OCI-LY1 (cell line): Measurements from ENCODE around the gene DIPK2B.

Source experiments
- H2AFZ ChIP-seq: fragments of 200-600 bp; sonication (generic), shearing (Covaris generic); 2 replicates; pipeline ENCODE4 v1.6.0; 2014; ENCODE audit warnings: antibody characterized with exemption, mild to moderate bottlenecking, low read length
- H3F3A ChIP-seq: fragments of 200-600 bp; sonication (generic), shearing (Covaris generic); 2 replicates; pipeline ENCODE4 v1.6.0; 2014; ENCODE audit warnings: mild to moderate bottlenecking, antibody characterized with exemption, low read length, moderate library complexity; ENCODE audit not compliant: insufficient read depth
- H3K27ac ChIP-seq: fragments of 200-600 bp; sonication (generic); 2 replicates; pipeline ENCODE4 v1.5.1; 2014; ENCODE audit warnings: low read length, mixed run types, mild to moderate bottlenecking, low read depth; ENCODE audit not compliant: poor library complexity, severe bottlenecking
- H3K27me3 ChIP-seq: fragments of 200-600 bp; sonication (generic); 2 replicates; pipeline ENCODE4 v1.6.0; 2014; ENCODE audit warnings: antibody characterized with exemption, mild to moderate bottlenecking, low read length, moderate library complexity; ENCODE audit not compliant: insufficient read depth
- H3K36me3 ChIP-seq: fragments of 200-600 bp; sonication (generic); 2 replicates; pipeline ENCODE4 v1.6.1; 2014; ENCODE audit warnings: mild to moderate bottlenecking, antibody characterized with exemption, low read length, moderate library complexity, mixed read lengths; ENCODE audit not compliant: insufficient read depth
- H3K4me1 ChIP-seq: fragments of 200-600 bp; sonication (generic); 2 replicates; pipeline ENCODE4 v1.5.1; 2014; ENCODE audit warnings: mild to moderate bottlenecking, low read length, moderate library complexity; ENCODE audit not compliant: insufficient read depth, severe bottlenecking
- H3K4me2 ChIP-seq: fragments of 200-600 bp; sonication (generic), shearing (Covaris generic); 2 replicates; pipeline ENCODE4 v1.6.1; 2014; ENCODE audit warnings: low read length
- H3K4me3 ChIP-seq: fragments of 200-600 bp; sonication (generic); 2 replicates; pipeline ENCODE4 v1.5.1; 2014; ENCODE audit warnings: low read length, low read depth, mild to moderate bottlenecking, mixed read lengths; ENCODE audit not compliant: poor library complexity, severe bottlenecking
- H3K79me2 ChIP-seq: fragments of 200-600 bp; shearing (Covaris generic); 2 replicates; pipeline ENCODE4 v1.6.1; 2016; ENCODE audit warnings: mixed run types, low read length, mixed read lengths; ENCODE audit not compliant: insufficient read depth
- H3K9ac ChIP-seq: fragments of 200-600 bp; sonication (generic), shearing (Covaris generic); 2 replicates; pipeline ENCODE4 v1.6.1; 2014; ENCODE audit warnings: mild to moderate bottlenecking, low read length, mixed read lengths
- H3K9me2 ChIP-seq: fragments of 200-600 bp; sonication (generic), shearing (Covaris generic); 2 replicates; pipeline ENCODE4 v1.6.1; 2014; ENCODE audit warnings: low read depth, mild to moderate bottlenecking, low read length, mixed read lengths
- H3K9me3 ChIP-seq: fragments of 200-600 bp; shearing (Covaris generic); 2 replicates; pipeline ENCODE4 v1.6.1; 2014; ENCODE audit warnings: low read length, mixed read lengths
- H4K20me1 ChIP-seq: fragments of 200-600 bp; sonication (generic), shearing (Covaris generic); 2 replicates; pipeline ENCODE4 v1.6.0; 2016; ENCODE audit warnings: mild to moderate bottlenecking, low read length; ENCODE audit not compliant: insufficient read depth
- CTCF ChIP-seq: fragments of 200-600 bp; sonication (generic), shearing (Covaris generic); IDR thresholded peaks from 2 replicates; pipeline ENCODE4 v1.5.1; 2017; ENCODE audit warnings: mild to moderate bottlenecking, antibody characterized with exemption, low read length, moderate library complexity, mixed read lengths
- EZH2 ChIP-seq: fragments of 200-600 bp; sonication (generic), shearing (Covaris generic); IDR thresholded peaks from 2 replicates; pipeline ENCODE4 v1.8.0; 2017; ENCODE audit warnings: borderline replicate concordance, mixed run types, mild to moderate bottlenecking, antibody characterized with exemption, low read length, moderate library complexity, mixed read lengths

DIPK2B gene

GRCh38 chrX:45191820-45192409 lies 8.8 kb downstream of the DIPK2B start:
- Histone ChIP-seq H4K20me1 (no peaks in the 10 kb centered on the region), H3K4me2 (no peak overlapping the region), H3K9ac (no peak overlapping the region), H3F3A (no peaks in the 10 kb centered on the region), H3K27me3 (no peaks in the 10 kb centered on the region), H3K9me2 (no peaks in the 10 kb centered on the region), H2AFZ (no peak overlapping the region), H3K4me3 (no peak overlapping the region), H3K79me2 (no peaks in the 10 kb centered on the region), H3K27ac (no peak overlapping the region), H3K36me3 (no peaks in the 10 kb centered on the region), H3K4me1 (no peaks in the 10 kb centered on the region), H3K9me3 (no peaks in the 10 kb centered on the region)
- TF ChIP-seq EZH2 = no peak
- no peak for TF ChIP-seq CTCF

- Histone ChIP-seq H2AFZ (no peak overlapping the region), H3K9me2 (no peaks in the 10 kb centered on the region), H3K4me3 (no peak overlapping the region), H3F3A (no peaks in the 10 kb centered on the region), H3K4me2 (no peak overlapping the region), H3K9me3 (no peaks in the 10 kb centered on the region), H3K27ac (no peak overlapping the region), H3K27me3 (no peaks in the 10 kb centered on the region), H3K9ac (no peak overlapping the region), H4K20me1 (no peaks in the 10 kb centered on the region), H3K36me3 (no peaks in the 10 kb centered on the region), H3K4me1 (no peaks in the 10 kb centered on the region), H3K79me2 (no peaks in the 10 kb centered on the region)
- no peak for TF ChIP-seq EZH2
- TF ChIP-seq CTCF = no peak
Observed at GRCh38 chrX:45191383-45191782, 9.3 kb downstream of the DIPK2B start.

- Histone ChIP-seq H3K4me1 (no peaks in the 10 kb centered on the region), H3K27ac (no peak overlapping the region), H3K4me3 (no peak overlapping the region), H2AFZ (no peak overlapping the region), H3K79me2 (no peaks in the 10 kb centered on the region), H3K4me2 (no peak overlapping the region), H3K9me3 (no peaks in the 10 kb centered on the region), H4K20me1 (no peaks in the 10 kb centered on the region), H3K36me3 (no peaks in the 10 kb centered on the region), H3K9me2 (no peaks in the 10 kb centered on the region), H3F3A (no peaks in the 10 kb centered on the region), H3K27me3 (no peaks in the 10 kb centered on the region), H3K9ac (no peak overlapping the region)
- no peak for TF ChIP-seq CTCF
- TF ChIP-seq EZH2 = no peak
Observed at GRCh38 chrX:45187731-45188130, 12.9 kb downstream of the DIPK2B start.
